ENCODE results near the gene STXBP1.

DNA sequence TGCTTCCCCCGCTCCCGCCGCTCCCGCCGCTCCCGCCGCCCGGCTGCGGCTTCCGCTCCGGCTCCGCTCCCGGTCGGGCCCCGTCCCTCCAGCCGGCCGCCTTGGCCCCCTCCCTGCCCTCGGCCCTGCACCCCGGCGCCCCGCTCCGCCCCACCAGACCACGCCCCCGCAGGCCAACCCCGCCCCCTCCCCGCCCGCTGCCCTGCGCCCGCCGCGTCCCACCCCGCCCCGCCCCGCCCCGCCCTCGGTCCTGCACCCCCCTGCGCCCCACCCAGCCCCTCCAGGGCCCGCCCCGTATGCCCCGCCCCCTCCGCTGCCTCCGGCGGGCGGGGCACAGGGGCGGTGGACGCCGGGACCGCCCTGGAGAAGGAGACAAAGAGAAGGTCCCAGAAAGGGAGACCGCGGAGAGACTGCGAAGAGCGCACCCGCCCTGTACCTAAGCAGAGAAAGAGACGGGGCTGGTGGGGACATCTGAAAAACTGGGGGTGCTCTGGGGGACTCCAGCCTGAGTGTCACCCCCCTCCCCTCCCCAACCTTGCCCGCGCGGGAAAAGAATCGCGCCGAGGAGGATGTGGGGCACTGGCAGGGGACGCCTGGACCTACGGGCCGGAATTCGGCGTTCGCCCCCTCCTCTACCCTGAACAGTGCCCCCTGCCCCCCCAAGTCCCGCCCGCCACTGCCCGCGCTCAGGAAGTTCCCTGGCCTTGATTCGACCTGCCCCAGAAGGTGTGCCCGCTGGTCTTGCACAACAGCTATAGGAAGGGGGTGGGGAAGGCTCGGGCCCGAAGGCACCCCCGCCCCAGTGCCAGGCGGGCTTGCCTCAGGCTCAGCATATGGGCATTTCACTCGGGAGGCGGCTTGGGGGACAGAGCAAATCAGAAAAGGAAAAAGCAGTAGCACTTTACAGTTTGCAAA, 42.8 kb upstream of the STXBP1 start:
- TF ChIP-seq POLR2A (IDR thresholded peaks at IDR 0.05; ENCODE audit: low read depth, low read length): no peak; the same call in 1 of the 2 replicates
- no peak for TF ChIP-seq POLR2AphosphoS5 (IDR thresholded peaks at IDR 0.05; ENCODE audit: low read depth, low read length)
- TF ChIP-seq TAF1 (IDR thresholded peaks at IDR 0.05; ENCODE audit: borderline replicate concordance, low read depth, low read length): no peak
